WTC11 (cell line): ENCODE data around the gene KCNMA1.

ENCODE experiments used
- CTCF ChIP-seq: fragments of 200-600 bp; IDR thresholded peaks from 2 replicates; pipeline ENCODE4 v1.8.0; 2022; ENCODE audit warnings: antibody characterized with exemption
- PRDM15 ChIP-seq: sonication (generic); formaldehyde crosslinking; IDR thresholded peaks from 2 replicates; pipeline ENCODE4 v1.8.0; 2022; ENCODE audit warnings: missing genetic modification reagents

GRCh38 chr10:77117501-77117900, 520.1 kb downstream of the KCNMA1 start:
- TF ChIP-seq PRDM15 (CRISPR knock-in tag) (no peak), CTCF (no peak)
